GM06990 (cell line): ENCODE data around the gene TEX22.

Experiments used
- DNase-seq: peaks from one replicate; pipeline ENCODE4 v3.0.0-alpha.2; 2011; ENCODE audit not compliant: insufficient read length; ENCODE audit errors: extremely low read depth
- H3K27me3 ChIP-seq: replicated peaks from 2 replicates; pipeline ENCODE4 v1.6.0; 2011; ENCODE audit warnings: low read length; ENCODE audit not compliant: control insufficient read depth, insufficient read depth
- H3K36me3 ChIP-seq: 2 replicates; pipeline ENCODE4 v1.5.1; 2011; ENCODE audit warnings: low read length; ENCODE audit not compliant: control insufficient read depth, insufficient read depth
- H3K4me3 ChIP-seq: replicated peaks from 2 replicates; pipeline ENCODE4 v1.5.1; 2011; ENCODE audit warnings: low read depth, mild to moderate bottlenecking, control low read depth, low read length
- TF ChIP-seq, protein P1 (sequence below): IDR thresholded peaks from 2 replicates; pipeline ENCODE4 v1.5.1; 2011; ENCODE audit warnings: low read length, control low read depth, mild to moderate bottlenecking, inconsistent platforms; ENCODE audit not compliant: insufficient read depth, poor library complexity, severe bottlenecking

Gene TEX22

DNA sequence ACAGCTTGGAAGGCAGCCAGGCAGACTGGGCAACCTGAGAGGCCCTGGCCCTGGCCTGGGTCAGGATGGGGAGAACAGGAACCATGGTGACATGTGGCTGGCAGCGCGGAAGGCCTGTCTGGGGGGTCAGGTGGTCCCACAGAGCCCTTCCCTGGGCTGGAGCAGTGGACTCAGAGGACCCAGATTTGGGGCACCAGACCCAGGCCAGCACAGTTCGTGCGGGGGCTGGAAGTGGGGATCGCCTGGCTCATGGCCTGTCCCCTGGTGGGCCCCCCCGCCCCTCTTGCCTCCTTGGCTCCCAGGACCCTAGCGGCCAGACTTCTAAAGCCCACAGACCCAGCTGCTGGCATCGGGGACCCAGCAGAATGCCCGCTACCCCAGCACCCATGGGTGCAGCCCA is 42.7 kb downstream of the TEX22 start:
- TF ChIP-seq, protein P1, sequence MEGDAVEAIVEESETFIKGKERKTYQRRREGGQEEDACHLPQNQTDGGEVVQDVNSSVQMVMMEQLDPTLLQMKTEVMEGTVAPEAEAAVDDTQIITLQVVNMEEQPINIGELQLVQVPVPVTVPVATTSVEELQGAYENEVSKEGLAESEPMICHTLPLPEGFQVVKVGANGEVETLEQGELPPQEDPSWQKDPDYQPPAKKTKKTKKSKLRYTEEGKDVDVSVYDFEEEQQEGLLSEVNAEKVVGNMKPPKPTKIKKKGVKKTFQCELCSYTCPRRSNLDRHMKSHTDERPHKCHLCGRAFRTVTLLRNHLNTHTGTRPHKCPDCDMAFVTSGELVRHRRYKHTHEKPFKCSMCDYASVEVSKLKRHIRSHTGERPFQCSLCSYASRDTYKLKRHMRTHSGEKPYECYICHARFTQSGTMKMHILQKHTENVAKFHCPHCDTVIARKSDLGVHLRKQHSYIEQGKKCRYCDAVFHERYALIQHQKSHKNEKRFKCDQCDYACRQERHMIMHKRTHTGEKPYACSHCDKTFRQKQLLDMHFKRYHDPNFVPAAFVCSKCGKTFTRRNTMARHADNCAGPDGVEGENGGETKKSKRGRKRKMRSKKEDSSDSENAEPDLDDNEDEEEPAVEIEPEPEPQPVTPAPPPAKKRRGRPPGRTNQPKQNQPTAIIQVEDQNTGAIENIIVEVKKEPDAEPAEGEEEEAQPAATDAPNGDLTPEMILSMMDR, result no peak
- DNase-seq, result no peak
- no peak overlapping the region for H3K4me3 ChIP-seq
- H3K36me3 ChIP-seq, result peaks cover 25% of the 10 kb centered on the region
- H3K27me3 ChIP-seq, result no peaks in the 10 kb centered on the region

DNA sequence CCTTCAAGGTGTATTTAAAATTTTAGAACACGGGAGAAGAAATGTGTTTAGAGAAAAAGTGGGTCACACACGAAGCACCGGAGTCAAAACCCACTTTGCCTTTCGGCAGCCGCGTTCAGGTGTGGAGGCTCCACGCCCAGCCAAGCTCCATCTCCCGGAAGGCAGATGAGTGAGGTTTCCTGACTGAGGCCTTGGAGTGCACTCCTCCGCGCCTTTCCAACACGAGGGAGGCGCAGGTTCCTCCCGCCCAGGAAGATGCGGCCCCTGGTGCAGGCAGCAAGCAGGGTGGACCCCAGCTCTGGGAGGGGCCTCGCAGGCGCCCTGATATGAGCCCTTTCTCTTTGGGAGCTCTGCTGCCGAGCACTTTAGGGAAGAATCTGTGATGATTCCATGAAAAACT is 43.8 kb downstream of the TEX22 start:
- H3K27me3 ChIP-seq, result no peaks in the 10 kb centered on the region
- peaks cover 27% of the 10 kb centered on the region for H3K36me3 ChIP-seq
- TF ChIP-seq, protein P1, result no peak
- H3K4me3 ChIP-seq, result no peak overlapping the region
- no peak for DNase-seq

DNA sequence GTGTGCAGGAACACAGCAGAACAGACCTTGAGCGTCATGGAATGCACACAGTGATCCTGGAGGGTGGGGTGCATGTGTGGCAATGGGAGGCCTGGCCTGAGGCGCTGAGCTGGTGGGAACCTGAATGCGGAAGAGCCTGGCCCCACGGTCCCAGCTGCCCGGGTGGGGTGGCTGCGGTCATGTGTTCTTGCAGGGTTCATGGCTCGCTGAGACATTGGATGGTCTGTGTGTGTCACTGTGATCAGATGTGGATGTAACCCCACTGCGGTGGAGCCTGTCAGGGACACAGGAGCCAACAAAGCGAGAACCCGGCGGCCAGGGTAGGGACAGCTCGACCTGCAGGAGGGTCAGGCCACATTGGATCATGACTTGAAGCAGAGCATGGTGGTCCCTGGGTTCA is 44.5 kb downstream of the TEX22 start:
- TF ChIP-seq, protein P1, result no peak
- Histone ChIP-seq H3K27me3 (no peaks in the 10 kb centered on the region), H3K4me3 (no peak overlapping the region), H3K36me3 (peaks cover 25% of the 10 kb centered on the region)
- no peak for DNase-seq

DNA sequence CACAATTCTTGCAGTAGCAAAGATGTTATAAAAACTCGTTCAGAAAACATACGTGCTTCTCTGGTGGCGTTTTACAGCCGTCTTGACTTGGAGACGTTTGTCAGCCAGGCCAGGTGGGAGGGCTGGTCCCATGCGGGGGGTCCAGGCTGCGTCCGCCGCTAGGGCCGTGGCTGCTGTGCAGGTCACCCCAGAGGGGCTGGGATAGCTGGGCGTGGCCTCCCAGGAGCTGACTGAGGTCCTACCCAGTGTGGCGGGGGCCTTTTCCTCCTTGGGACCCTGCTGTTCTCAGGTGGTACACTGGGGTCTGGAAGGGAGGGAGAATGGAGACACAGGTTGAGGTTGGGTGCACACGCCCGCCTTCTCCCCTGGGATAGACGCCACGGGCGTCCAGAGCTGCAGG is 46.5 kb downstream of the TEX22 start:
- Histone ChIP-seq H3K4me3 (no peak overlapping the region), H3K36me3 (peaks cover 20% of the 10 kb centered on the region), H3K27me3 (no peaks in the 10 kb centered on the region)
- DNase-seq, result no peak
- TF ChIP-seq, protein P1, result no peak

DNA sequence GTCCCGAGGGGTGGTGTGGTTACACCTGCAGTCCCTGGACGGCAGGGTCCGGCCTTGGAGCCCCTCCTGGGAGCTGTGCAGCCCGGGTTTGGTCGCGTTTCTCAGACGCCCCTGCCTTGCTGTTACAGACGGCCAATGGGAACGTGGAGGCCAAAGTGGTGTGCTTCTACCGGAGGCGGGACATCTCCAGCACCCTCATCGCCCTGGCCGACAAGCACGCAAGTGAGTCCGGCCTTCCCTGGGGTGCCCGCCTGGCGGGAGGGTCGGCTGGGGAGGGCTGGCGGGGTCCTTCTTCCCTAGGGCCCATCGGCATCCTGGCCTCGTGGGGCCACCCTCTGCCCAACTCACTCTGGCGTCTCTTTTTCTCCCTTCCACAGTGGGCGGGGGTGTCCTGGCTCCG is 47.0 kb downstream of the TEX22 start:
- TF ChIP-seq, protein P1, result no peak

DNA sequence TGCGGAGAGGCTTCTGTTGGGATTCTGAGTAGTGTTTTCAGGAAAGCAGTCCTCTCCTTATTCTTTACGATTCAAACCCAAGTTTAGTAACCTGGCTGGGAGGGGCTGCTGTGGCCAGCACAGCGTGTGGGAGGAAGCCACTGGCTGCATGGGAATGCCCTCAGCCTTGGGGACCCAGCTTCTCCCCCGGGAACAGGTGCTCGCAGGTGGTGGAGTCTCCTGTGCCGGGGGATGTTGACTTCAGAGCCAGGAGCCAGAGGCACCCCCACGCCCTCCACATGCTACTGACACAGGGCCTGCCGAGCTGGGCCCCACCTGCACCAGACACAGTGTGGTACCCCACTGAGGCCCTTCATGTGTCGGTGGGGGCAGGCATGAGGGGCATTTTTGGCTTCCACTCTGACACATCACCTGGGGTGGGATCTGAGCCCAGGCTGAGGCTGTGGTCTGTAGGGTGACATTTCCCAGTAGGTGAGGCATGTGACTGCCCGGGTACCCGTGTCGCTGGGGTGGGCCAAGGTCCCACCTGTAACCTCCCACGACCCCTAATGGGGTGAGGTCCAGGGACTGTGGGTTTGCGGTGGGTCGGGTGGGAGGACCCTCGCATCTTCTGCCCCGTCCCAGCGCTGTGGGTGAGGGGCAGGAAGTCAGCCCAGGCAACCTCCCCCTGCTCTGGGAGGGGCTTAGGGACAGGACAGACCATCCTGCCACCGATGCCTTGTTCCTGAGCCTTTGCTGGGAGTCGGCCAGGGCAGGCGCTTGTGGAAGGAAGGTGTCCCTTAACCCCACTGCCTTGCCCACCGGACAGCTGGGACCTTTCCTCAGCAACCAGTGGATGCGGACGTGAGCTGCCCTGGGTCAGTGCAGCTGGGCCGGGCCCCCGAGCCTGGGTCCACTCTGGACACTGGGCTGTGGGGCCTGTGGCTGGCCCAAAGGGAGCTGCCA is 47.8 kb downstream of the TEX22 start:
- no peak overlapping the region for H3K4me3 ChIP-seq
- H3K27me3 ChIP-seq, result no peaks in the 10 kb centered on the region
- H3K36me3 ChIP-seq, result peaks cover 18% of the 10 kb centered on the region
- TF ChIP-seq, protein P1, result no peak
- no peak for DNase-seq

More for the DNA sequence above, 47.0 kb downstream of the TEX22 start:
- Histone ChIP-seq H3K36me3 (peaks cover 19% of the 10 kb centered on the region), H3K27me3 (no peaks in the 10 kb centered on the region), H3K4me3 (no peak overlapping the region)
- DNase-seq, result no peak
